GM12878 (cell line): Measurements from ENCODE around the gene TIAM1.

Experiments
- CREB1 ChIP-seq: IDR thresholded peaks from 2 replicates; pipeline ENCODE4 v1.6.1; 2012; ENCODE audit warnings: low read depth, mild to moderate bottlenecking, inconsistent platforms
- EZH2 ChIP-seq: IDR thresholded peaks from 2 replicates; pipeline ENCODE4 v1.6.1; 2012; ENCODE audit warnings: low read depth, mild to moderate bottlenecking, control low read depth, inconsistent platforms, low read length, borderline replicate concordance; ENCODE audit not compliant: control insufficient read depth
- MEF2A ChIP-seq: IDR thresholded peaks from 2 replicates; pipeline ENCODE4 v1.6.1; 2011; ENCODE audit warnings: low read depth, mild to moderate bottlenecking, low read length, moderate library complexity; ENCODE audit not compliant: insufficient read depth
- PAX5 ChIP-seq: IDR thresholded peaks from 2 replicates; pipeline ENCODE4 v1.6.1; 2011; ENCODE audit warnings: low read depth, low read length, borderline replicate concordance
- POLR2A ChIP-seq: IDR thresholded peaks from 2 replicates; pipeline ENCODE4 v1.6.1; 2011; ENCODE audit warnings: low read depth, mild to moderate bottlenecking, low read length
- POLR2AphosphoS5 ChIP-seq: IDR thresholded peaks from 2 replicates; pipeline ENCODE4 v1.6.1; 2011; ENCODE audit warnings: mild to moderate bottlenecking, low read length, inconsistent platforms
- SIN3A ChIP-seq: IDR thresholded peaks from 2 replicates; pipeline ENCODE4 v1.6.1; 2012; ENCODE audit warnings: low read depth, low read length, improper control_type of control experiment
- TF ChIP-seq, protein P1 (sequence below), 3 experiments: IDR thresholded peaks in 2 of 3; conservative IDR thresholded peaks in 1 of 3; 2 replicates each; pipeline ENCODE4 v1.5.1; 2011; ENCODE audit warnings: low read depth in 3 of 3, low read length in 3 of 3, mild to moderate bottlenecking in 3 of 3, control low read depth in 2 of 3, moderate library complexity in 2 of 3, inconsistent platforms in 1 of 3, mixed read lengths in 1 of 3; ENCODE audit not compliant: control insufficient read depth in 2 of 3, insufficient read depth in 1 of 3; ENCODE audit errors: extremely low read depth in 1 of 3

DNA sequence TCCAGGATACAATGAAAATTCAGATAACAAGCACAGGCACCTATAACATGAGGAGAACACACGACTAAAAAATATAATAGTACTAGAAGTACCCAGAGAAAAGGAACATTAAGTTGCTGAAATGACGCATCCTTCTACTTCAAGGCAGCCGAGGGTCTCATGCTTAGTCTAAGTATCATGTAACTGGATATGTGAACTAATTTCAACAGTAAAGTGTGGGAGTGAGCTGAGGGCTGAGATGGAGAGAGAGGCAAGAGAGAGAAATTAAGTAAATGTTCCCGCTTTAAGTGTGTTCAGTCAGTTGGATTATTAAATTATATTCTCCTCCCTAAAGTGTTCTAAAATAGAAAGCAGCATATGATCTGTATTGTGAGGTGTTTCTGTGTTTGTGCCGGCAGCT, 153.5 kb downstream of the TIAM1 start:
- no peak for TF ChIP-seq CREB1
- TF ChIP-seq PAX5, result no peak
- no peak for TF ChIP-seq POLR2AphosphoS5
- TF ChIP-seq POLR2A, result no peak
- TF ChIP-seq SIN3A, result no peak
- TF ChIP-seq, protein P1, sequence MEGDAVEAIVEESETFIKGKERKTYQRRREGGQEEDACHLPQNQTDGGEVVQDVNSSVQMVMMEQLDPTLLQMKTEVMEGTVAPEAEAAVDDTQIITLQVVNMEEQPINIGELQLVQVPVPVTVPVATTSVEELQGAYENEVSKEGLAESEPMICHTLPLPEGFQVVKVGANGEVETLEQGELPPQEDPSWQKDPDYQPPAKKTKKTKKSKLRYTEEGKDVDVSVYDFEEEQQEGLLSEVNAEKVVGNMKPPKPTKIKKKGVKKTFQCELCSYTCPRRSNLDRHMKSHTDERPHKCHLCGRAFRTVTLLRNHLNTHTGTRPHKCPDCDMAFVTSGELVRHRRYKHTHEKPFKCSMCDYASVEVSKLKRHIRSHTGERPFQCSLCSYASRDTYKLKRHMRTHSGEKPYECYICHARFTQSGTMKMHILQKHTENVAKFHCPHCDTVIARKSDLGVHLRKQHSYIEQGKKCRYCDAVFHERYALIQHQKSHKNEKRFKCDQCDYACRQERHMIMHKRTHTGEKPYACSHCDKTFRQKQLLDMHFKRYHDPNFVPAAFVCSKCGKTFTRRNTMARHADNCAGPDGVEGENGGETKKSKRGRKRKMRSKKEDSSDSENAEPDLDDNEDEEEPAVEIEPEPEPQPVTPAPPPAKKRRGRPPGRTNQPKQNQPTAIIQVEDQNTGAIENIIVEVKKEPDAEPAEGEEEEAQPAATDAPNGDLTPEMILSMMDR (IDR thresholded peaks at IDR 0.05 in 2 of 3, conservative IDR thresholded peaks at IDR 0.05 in 1 of 3; ENCODE audit: control insufficient read depth in 2 of 3, extremely low read depth in 1 of 3, insufficient read depth in 1 of 3, low read depth in 3 of 3, low read length in 3 of 3), result no peak
- TF ChIP-seq MEF2A, result no peak
- TF ChIP-seq EZH2, result no peak
